Natural killer cell (primary cell): ENCODE measurements around the gene GON7. TPM values are rescaled to one million over a fixed set of nuclear protein-coding genes. Genes with fewer than 3 reads are reported as not detected.
A peak's percentile ranks its signal among the peaks of the same experiment; 100 is the strongest.

Experiments
- ATAC-seq, 3 donors: fragments of 150-1000 bp in 2 of 3; fragments of 200-7000 bp in 1 of 3; cut with Tn5 transposase; 1 replicate in 1 of 3; 2 replicates in 2 of 3; pipeline ENCODE4 v1.10.0; 2021; ENCODE audit warnings: mild to moderate bottlenecking in 2 of 3, moderate library complexity in 2 of 3
- DNase-seq, 2 donors: peaks; one replicate each; pipeline versions ENCODE4 v3.0.0 to v3.0.0-alpha.2; 2013 to 2021; ENCODE audit warnings: mixed read lengths in 1 of 2
- H3K27ac ChIP-seq: one replicate; pipeline ENCODE4 v1.5.1; 2013; ENCODE audit warnings: mild to moderate bottlenecking, low read length
- H3K27me3 ChIP-seq: one replicate; pipeline ENCODE4 v1.6.1; 2013; ENCODE audit warnings: low read length; ENCODE audit not compliant: control insufficient read depth, insufficient read depth
- H3K36me3 ChIP-seq: one replicate; pipeline ENCODE4 v1.6.1; 2013; ENCODE audit warnings: low read length; ENCODE audit not compliant: control insufficient read depth, insufficient read depth
- H3K4me1 ChIP-seq: one replicate; pipeline ENCODE4 v1.6.1; 2013; ENCODE audit warnings: low read length; ENCODE audit not compliant: control insufficient read depth, insufficient read depth
- H3K4me3 ChIP-seq: one replicate; pipeline ENCODE4 v1.5.1; 2013; ENCODE audit warnings: low read length
- H3K9me3 ChIP-seq: one replicate; pipeline ENCODE4 v1.6.1; 2013; ENCODE audit warnings: low read length; ENCODE audit not compliant: control insufficient read depth, insufficient read depth
- H3K27ac Mint-ChIP-seq, 2 donors: one replicate each; pipeline ENCODE4 v1.8.0; 2022; ENCODE audit warnings: mild to moderate bottlenecking in 2 of 2, mixed read lengths in 2 of 2, moderate library complexity in 1 of 2
- H3K27me3 Mint-ChIP-seq, 2 donors: one replicate each; pipeline ENCODE4 v1.8.0; 2022; ENCODE audit warnings: low read depth in 2 of 2, mixed read lengths in 2 of 2
- H3K36me3 Mint-ChIP-seq: one replicate; pipeline ENCODE4 v1.8.0; 2022; ENCODE audit warnings: mixed read lengths
- H3K4me1 Mint-ChIP-seq, 2 donors: one replicate each; pipeline ENCODE4 v1.8.0; 2022; ENCODE audit warnings: mixed read lengths in 2 of 2
- H3K4me3 Mint-ChIP-seq: one replicate; pipeline ENCODE4 v1.8.0; 2022; ENCODE audit warnings: mild to moderate bottlenecking, moderate library complexity, mixed read lengths
- H3K9me3 Mint-ChIP-seq, 2 donors: one replicate each; pipeline ENCODE4 v1.8.0; 2022; ENCODE audit warnings: mixed read lengths in 2 of 2
- CTCF ChIP-seq: fragments of 200-600 bp; IDR thresholded peaks from one replicate; pipeline ENCODE4 v1.8.0; 2022; ENCODE audit warnings: antibody characterized with exemption
- WGBS: methylation state at CpG from one replicate; pipeline ENCODE4 v1.1.7; 2013; ENCODE audit warnings: missing lambda C conversion rate; ENCODE audit not compliant: insufficient coverage; 5-methylcytosine and 5-hydroxymethylcytosine counted together
- intact Hi-C: fragments of 100-400 bp; cut with micrococcal nuclease; formaldehyde crosslinking; loops from one replicate; pipeline ENCODE4 v1.14.2; 2022
- total RNA-seq, 4 donors: library from RNA; stranded (reverse); fragments of 120-200 nt in 1 of 4; gene quantifications; one replicate each; pipeline versions ENCODE4 v1.2.3 to v1.2.4, GENCODE V29; 2013 to 2022

GON7 gene
- total RNA-seq, 3 donors from 2014 or later (not counting 1 experiment from before 2014, with no cell fraction given) = 3.2 to 6.6 (median 5.2) TPM

GRCh38 chr14:93230539-93230938 is 23.7 kb upstream of the GON7 start:
- WGBS = 96% methylated on average over 16 of the region's 16 CpGs

GRCh38 chr14:93228550-93228949 is 21.7 kb upstream of the GON7 start:
- whole genome bisulfite sequencing = 98% methylated on average over 8 of the region's 8 CpGs
- H3K36me3 Mint-ChIP-seq = peaks cover 15% of the 10 kb centered on the region
- TF ChIP-seq CTCF = no peak
- H3K4me3 Mint-ChIP-seq = no peak overlapping the region
- Histone ChIP-seq H3K9me3 (no peaks in the 10 kb centered on the region), H3K4me3 (no peak overlapping the region), H3K36me3 (peaks cover 35% of the 10 kb centered on the region), H3K4me1 (no peaks in the 10 kb centered on the region), H3K27me3 (no peaks in the 10 kb centered on the region), H3K27ac (no peak overlapping the region)
- H3K27ac Mint-ChIP-seq = no peak overlapping the region
- ATAC-seq (no peak), DNase-seq (no peak)
- peaks cover 16 to 17% of the 10 kb centered on the region in 2 donors for H3K4me1 Mint-ChIP-seq
- H3K9me3 Mint-ChIP-seq = no peaks in the 10 kb centered on the region
- peaks cover 11 to 24% of the 10 kb centered on the region in 2 donors for H3K27me3 Mint-ChIP-seq
- intact Hi-C loops = no loop called here

More at GRCh38 chr14:93230539-93230938, 23.7 kb upstream of the GON7 start:
- Mint-ChIP-seq H3K9me3 (no peaks in the 10 kb centered on the region), H3K36me3 (peaks cover 15% of the 10 kb centered on the region), H3K4me1 (peaks cover 16 to 17% of the 10 kb centered on the region in 2 donors), H3K27ac (no peak overlapping the region), H3K27me3 (peaks cover 11 to 24% of the 10 kb centered on the region in 2 donors), H3K4me3 (peak overlapping the region; percentile 49)
- no peak for TF ChIP-seq CTCF
- no peak for ATAC-seq
- Histone ChIP-seq H3K4me3 (no peak overlapping the region), H3K27ac (no peak overlapping the region), H3K4me1 (no peaks in the 10 kb centered on the region), H3K36me3 (peaks cover 25% of the 10 kb centered on the region), H3K9me3 (no peaks in the 10 kb centered on the region), H3K27me3 (no peaks in the 10 kb centered on the region)
- intact Hi-C loops = no loop called here
- DNase-seq = no peak

GRCh38 chr14:93223565-93223964 is 16.7 kb upstream of the GON7 start:
- DNase-seq (no peak), ATAC-seq (no peak)
- Histone ChIP-seq H3K4me3 (no peak overlapping the region), H3K4me1 (no peaks in the 10 kb centered on the region), H3K9me3 (no peaks in the 10 kb centered on the region), H3K36me3 (peaks cover 59% of the 10 kb centered on the region), H3K27ac (no peak overlapping the region), H3K27me3 (no peaks in the 10 kb centered on the region)
- intact Hi-C loops = no loop called here
- 98% methylated on average over 27 of the region's 27 CpGs for WGBS
- Mint-ChIP-seq H3K9me3 (no peaks in the 10 kb centered on the region), H3K36me3 (peaks cover 15% of the 10 kb centered on the region), H3K4me3 (no peak overlapping the region), H3K27ac (no peak overlapping the region), H3K4me1 (no peaks in the 10 kb centered on the region), H3K27me3 (no peaks in the 10 kb centered on the region)
- TF ChIP-seq CTCF = no peak

- DNase-seq (no peak), ATAC-seq (no peak)
- Mint-ChIP-seq H3K27ac (no peak overlapping the region), H3K4me1 (no peaks in the 10 kb centered on the region), H3K36me3 (peaks cover 7% of the 10 kb centered on the region), H3K4me3 (no peak overlapping the region), H3K27me3 (no peaks in the 10 kb centered on the region), H3K9me3 (no peaks in the 10 kb centered on the region)
- no peaks in the 10 kb centered on the region for H3K4me1 ChIP-seq
- H3K27me3 ChIP-seq = no peaks in the 10 kb centered on the region
- peaks cover 60% of the 10 kb centered on the region for H3K36me3 ChIP-seq
- no peak overlapping the region for H3K4me3 ChIP-seq
- no peaks in the 10 kb centered on the region for H3K9me3 ChIP-seq
- H3K27ac ChIP-seq = no peak overlapping the region
- intact Hi-C loops = no loop called here
- no peak for TF ChIP-seq CTCF
Observed at GRCh38 chr14:93220509-93220908, 13.6 kb upstream of the GON7 start.
